DND-41 (cell line): ENCODE measurements around the gene CDK11B.

ENCODE experiments used
- ATAC-seq: fragments of 200-7000 bp; cut with Tn5 transposase; 3 replicates; pipeline ENCODE4 v1.9.1; 2021; ENCODE audit warnings: low read depth; ENCODE audit not compliant: insufficient read depth
- DNase-seq: peaks from one replicate; pipeline ENCODE4 v3.0.0-alpha.2; 2020
- H2AFZ ChIP-seq: 2 replicates; pipeline ENCODE4 v1.6.0; 2012; ENCODE audit warnings: low read depth, low read length
- H3K27ac ChIP-seq: 2 replicates; pipeline ENCODE4 v1.5.1; 2012; ENCODE audit warnings: low read length, inconsistent platforms
- H3K27me3 ChIP-seq: fragments of 200-600 bp; sonication (generic); 2 replicates; pipeline ENCODE4 v1.6.0; 2012; ENCODE audit warnings: low read length, mild to moderate bottlenecking, inconsistent platforms; ENCODE audit not compliant: insufficient read depth, poor library complexity
- H3K36me3 ChIP-seq: 2 replicates; pipeline ENCODE4 v1.5.1; 2012; ENCODE audit warnings: low read length, inconsistent platforms; ENCODE audit not compliant: insufficient read depth
- H3K4me1 ChIP-seq: 2 replicates; pipeline ENCODE4 v1.5.1; 2012; ENCODE audit warnings: mild to moderate bottlenecking, low read length; ENCODE audit not compliant: insufficient read depth
- H3K4me2 ChIP-seq: 2 replicates; pipeline ENCODE4 v1.6.0; 2012; ENCODE audit warnings: mild to moderate bottlenecking, moderate library complexity, low read length, inconsistent platforms; ENCODE audit not compliant: insufficient read depth
- H3K4me3 ChIP-seq, 2 experiments: fragments of 200-600 bp in 1 of 2; shearing (Covaris generic) in 1 of 2; 2 replicates each; pipeline ENCODE4 v1.5.1; 2012 to 2016; ENCODE audit warnings: inconsistent platforms in 2 of 2, low read length in 2 of 2, mild to moderate bottlenecking in 2 of 2, low read depth in 1 of 2, moderate library complexity in 1 of 2
- H3K79me2 ChIP-seq: 2 replicates; pipeline ENCODE4 v1.6.0; 2012; ENCODE audit warnings: low read length, inconsistent platforms; ENCODE audit not compliant: insufficient read depth
- H3K9ac ChIP-seq: 2 replicates; pipeline ENCODE4 v1.6.0; 2012; ENCODE audit warnings: low read depth, mild to moderate bottlenecking, inconsistent platforms, low read length, moderate library complexity
- H3K9me3 ChIP-seq: 2 replicates; pipeline ENCODE4 v1.5.1; 2012; ENCODE audit warnings: low read length, moderate library complexity, mild to moderate bottlenecking, inconsistent platforms; ENCODE audit not compliant: insufficient read depth, severe bottlenecking
- H4K20me1 ChIP-seq: 2 replicates; pipeline ENCODE4 v1.6.0; 2012; ENCODE audit warnings: low read length; ENCODE audit not compliant: insufficient read depth
- EZH2 ChIP-seq: IDR thresholded peaks from 3 replicates; pipeline ENCODE4 v1.6.1; 2012; ENCODE audit warnings: borderline replicate concordance, low read depth, mild to moderate bottlenecking, moderate library complexity, low read length, inconsistent platforms; ENCODE audit not compliant: severe bottlenecking
- TF ChIP-seq, protein P1 (sequence below): IDR thresholded peaks from 2 replicates; pipeline ENCODE4 v1.5.1; 2012; ENCODE audit warnings: borderline replicate concordance, low read length, moderate library complexity, mild to moderate bottlenecking; ENCODE audit not compliant: poor library complexity, severe bottlenecking; ENCODE audit errors: extremely low read depth

Gene CDK11B

DNA sequence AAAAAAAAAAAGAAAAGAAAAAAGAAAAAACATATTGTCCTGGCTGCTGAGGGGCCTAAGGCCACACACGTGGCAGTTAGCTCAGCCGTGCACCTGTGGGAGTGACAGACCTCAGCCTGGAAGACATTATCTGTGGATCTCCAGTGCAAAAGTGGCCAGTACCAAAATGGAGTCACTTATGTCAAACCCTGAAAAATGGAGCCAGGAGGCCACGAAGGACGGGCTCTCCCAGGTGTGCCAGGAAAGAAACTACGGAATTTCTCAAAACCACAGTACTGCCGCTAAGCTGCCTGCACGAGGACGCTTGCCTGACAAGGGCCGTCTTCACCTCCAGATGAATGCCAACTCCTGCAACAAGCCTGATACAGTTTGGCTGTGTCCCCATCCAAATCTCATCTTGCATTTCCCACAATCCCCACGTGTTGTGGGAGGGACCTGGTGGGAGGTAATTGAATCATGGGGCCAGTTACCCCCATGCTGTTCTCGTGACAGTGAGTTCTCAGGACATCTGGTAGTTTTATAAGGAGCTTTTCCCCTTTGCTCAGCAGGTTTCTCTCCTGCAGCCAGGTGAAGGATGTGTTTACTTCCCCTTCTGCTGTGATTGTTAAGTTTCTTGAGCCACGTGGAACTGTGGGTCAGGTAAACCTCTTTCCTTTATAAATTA lies 48.9 kb downstream of the CDK11B start:
- Histone ChIP-seq H3K4me2 (no peak overlapping the region), H3K79me2 (peaks cover 15% of the 10 kb centered on the region), H3K9ac (no peak overlapping the region), H3K27ac (no peak overlapping the region), H3K9me3 (no peaks in the 10 kb centered on the region), H3K36me3 (no peaks in the 10 kb centered on the region), H3K27me3 (no peaks in the 10 kb centered on the region), H4K20me1 (peaks cover 8% of the 10 kb centered on the region), H2AFZ (no peak overlapping the region), H3K4me3 (no peak overlapping the region), H3K4me1 (peaks cover 15% of the 10 kb centered on the region)
- DNase-seq (no peak), ATAC-seq (no peak)
- TF ChIP-seq EZH2: no peak
- TF ChIP-seq, protein P1, sequence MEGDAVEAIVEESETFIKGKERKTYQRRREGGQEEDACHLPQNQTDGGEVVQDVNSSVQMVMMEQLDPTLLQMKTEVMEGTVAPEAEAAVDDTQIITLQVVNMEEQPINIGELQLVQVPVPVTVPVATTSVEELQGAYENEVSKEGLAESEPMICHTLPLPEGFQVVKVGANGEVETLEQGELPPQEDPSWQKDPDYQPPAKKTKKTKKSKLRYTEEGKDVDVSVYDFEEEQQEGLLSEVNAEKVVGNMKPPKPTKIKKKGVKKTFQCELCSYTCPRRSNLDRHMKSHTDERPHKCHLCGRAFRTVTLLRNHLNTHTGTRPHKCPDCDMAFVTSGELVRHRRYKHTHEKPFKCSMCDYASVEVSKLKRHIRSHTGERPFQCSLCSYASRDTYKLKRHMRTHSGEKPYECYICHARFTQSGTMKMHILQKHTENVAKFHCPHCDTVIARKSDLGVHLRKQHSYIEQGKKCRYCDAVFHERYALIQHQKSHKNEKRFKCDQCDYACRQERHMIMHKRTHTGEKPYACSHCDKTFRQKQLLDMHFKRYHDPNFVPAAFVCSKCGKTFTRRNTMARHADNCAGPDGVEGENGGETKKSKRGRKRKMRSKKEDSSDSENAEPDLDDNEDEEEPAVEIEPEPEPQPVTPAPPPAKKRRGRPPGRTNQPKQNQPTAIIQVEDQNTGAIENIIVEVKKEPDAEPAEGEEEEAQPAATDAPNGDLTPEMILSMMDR: no peak

DNA sequence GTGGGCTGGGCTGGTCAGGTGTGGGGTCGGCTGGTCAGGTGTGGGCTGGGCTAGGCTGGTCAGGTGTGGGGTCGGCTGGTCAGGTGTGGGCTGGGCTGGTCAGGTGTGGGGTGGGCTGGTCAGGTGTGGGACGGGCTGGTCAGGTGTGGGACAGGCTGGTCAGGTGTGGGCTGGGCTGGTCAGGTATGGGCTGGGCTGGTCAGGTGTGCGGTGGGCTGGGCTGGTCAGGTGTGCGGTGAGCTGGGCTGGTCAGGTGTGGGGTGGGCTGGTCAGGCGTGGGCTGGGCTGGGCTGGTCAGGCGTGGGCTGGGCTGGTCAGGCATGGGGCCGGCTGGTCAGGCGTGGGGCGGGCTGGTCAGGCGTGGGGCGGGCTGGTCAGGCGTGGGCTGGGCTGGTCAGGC lies 52.6 kb downstream of the CDK11B start:
- no peaks in the 10 kb centered on the region for H3K9me3 ChIP-seq
- H3K36me3 ChIP-seq: no peaks in the 10 kb centered on the region
- TF ChIP-seq EZH2: no peak
- TF ChIP-seq, protein P1: no peak
- H3K27ac ChIP-seq: no peak overlapping the region
- H3K79me2 ChIP-seq: no peaks in the 10 kb centered on the region
- H3K4me1 ChIP-seq: no peaks in the 10 kb centered on the region
- no peaks in the 10 kb centered on the region for H4K20me1 ChIP-seq
- ATAC-seq (no peak), DNase-seq (no peak)
- H3K4me2 ChIP-seq: no peak overlapping the region
- H3K9ac ChIP-seq: no peak overlapping the region
- no peak overlapping the region for H2AFZ ChIP-seq
- H3K27me3 ChIP-seq: no peaks in the 10 kb centered on the region
- H3K4me3 ChIP-seq: no peak overlapping the region

DNA sequence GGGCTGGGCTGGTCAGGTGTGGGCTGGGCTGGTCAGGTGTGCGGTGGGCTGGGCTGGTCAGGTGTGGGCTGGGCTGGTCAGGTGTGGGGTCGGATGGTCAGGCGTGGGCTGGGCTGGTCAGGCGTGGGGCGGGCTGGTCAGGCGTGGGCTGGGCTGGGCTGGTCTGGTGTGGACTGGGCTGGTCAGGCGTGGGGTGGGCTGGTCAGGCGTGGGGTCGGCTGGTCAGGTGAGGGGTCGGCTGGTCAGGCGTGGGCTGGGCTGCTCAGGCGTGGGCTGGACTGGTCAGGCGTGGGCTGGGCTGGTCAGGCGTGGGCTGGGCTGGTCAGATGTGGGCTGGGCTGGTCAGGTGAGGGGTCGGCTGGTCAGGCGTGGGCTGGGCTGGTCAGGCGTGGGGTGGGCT lies 53.1 kb downstream of the CDK11B start:
- no peaks in the 10 kb centered on the region for H3K36me3 ChIP-seq
- H3K4me3 ChIP-seq: no peak overlapping the region
- no peak overlapping the region for H2AFZ ChIP-seq
- ATAC-seq: no peak
- H3K79me2 ChIP-seq: no peaks in the 10 kb centered on the region
- no peak for DNase-seq
- H3K9me3 ChIP-seq: no peaks in the 10 kb centered on the region
- H3K27ac ChIP-seq: no peak overlapping the region
- H3K27me3 ChIP-seq: no peaks in the 10 kb centered on the region
- H3K9ac ChIP-seq: no peak overlapping the region
- no peaks in the 10 kb centered on the region for H4K20me1 ChIP-seq
- TF ChIP-seq, protein P1: no peak
- TF ChIP-seq EZH2: no peak
- no peak overlapping the region for H3K4me2 ChIP-seq
- H3K4me1 ChIP-seq: no peaks in the 10 kb centered on the region
